HG02938 (cell line): ENCODE measurements around the gene SPC25.
"Not testable (repeated sequence)": the region's sequence is repeated elsewhere in the genome, so short reads cannot be mapped to it uniquely, and the experiment has no call there.

ENCODE experiments used
- ATAC-seq: cut with Tn5 transposase; IDR thresholded peaks from one replicate; pipeline ENCODE4 v1.9.1; 2021; ENCODE audit warnings: mild to moderate bottlenecking, moderate library complexity; ENCODE audit not compliant: unreplicated experiment

The SPC25 gene, protein sequence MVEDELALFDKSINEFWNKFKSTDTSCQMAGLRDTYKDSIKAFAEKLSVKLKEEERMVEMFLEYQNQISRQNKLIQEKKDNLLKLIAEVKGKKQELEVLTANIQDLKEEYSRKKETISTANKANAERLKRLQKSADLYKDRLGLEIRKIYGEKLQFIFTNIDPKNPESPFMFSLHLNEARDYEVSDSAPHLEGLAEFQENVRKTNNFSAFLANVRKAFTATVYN

GRCh38 chr2:168890006-168890782 is at the start of gene SPC25:
Gene SPC25, minus strand, starts transcription at chr2:168890430. Its CDS starts 911 bp downstream, at chr2:168889519.
- ATAC-seq, result peak; percentile 100

DNA sequence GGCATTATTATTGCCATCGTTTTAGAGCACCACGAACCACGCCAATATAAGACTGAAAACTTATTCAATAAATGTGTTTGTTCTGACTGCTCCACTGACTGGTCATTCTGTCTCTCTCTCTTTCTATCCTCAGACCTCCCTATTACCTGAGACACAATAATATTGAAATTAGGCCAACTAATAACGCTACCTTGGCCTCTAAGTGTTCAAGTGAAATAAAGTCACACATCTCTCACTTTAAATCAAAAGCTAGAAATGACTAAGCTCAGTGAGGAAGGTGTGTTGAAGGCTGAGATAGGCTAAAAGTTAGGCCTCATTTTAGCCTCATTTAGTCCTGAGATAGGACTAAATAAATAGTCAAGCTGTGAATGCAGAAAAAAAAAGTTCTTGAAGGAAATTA is 49.7 kb upstream of the SPC25 start:
- ATAC-seq, result peak; percentile 80

DNA sequence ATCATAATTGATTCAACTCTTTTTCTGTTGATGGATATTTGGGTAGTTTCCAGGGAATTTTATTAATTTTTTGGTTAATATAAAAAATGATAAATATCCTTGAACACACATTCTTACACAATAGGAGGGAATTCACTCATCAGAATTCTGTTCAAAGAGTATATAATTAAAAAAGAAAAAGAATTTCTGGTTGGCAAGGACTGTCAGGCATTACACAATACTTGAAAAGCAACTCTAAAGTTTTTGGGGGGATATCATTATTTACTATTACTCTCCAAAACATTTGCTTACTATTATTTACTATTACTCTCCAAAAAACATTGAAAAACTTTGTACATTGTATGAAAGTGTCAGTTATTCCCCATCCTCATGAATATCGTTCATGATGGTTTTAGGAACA is 48.8 kb upstream of the SPC25 start:
- ATAC-seq, result no peak

- ATAC-seq, result no peak
These were observed 45.8 kb upstream of the SPC25 start for GRCh38 chr2:168935810-168936581.

DNA sequence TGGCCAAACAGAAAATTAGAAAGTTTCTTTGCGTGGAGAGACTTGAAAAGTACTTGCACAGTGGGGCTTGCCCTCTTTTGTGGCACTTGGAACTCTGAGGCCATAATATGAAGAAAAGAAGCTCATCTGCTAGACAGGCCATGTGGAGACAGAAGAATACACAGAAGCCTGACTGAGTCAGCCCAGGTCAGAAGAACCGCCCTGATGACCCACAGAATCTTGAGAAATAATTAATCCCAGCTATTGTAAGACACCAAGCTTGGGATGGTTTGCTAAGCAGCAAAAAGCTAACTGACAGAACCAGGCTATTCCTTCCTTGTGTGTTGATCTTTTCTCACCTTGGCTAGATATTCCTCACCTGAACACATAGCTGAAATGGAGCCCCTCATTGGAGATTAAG is 44.6 kb upstream of the SPC25 start:
- ATAC-seq, result no peak

- ATAC-seq, result not testable (repeated sequence)
These were observed 41.9 kb upstream of the SPC25 start for GRCh38 chr2:168932174-168932573.

DNA sequence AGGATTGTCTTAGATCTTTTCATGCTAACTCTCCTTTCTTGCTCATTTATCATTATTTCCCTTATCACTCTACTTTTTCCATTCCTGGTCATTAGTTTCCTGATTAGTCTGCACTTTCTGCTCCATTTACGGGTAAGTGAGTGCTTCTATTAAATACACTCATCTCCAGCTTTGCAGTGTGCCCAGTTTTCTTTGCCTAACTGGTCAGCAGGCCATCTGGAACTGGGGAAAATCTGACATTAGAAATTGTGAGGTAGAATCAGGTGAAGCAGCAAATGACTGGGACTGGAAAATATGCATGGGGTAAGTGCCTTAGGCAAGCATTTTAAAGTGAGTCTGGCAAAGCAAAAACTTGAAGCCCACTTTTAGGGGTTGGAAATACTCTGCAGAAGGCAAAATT is 40.0 kb upstream of the SPC25 start:
- no peak for ATAC-seq

DNA sequence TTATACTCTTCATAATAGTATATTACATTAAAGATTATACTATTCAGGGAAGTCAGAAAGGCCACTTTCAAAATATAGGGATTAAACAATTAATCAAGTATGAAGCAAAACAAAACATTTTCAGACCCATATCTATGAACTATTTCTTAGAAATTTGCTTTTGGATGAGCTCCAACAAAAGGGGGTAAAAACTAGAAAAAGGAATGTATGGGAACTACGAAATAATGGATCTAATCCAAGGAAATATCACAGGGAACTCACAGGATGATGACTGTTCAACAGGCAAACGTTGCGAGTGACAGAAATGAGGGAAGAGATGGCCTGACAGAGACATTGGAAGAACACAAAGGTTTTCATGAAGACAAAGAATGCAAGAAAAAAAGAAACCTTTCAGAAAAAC is 38.8 kb upstream of the SPC25 start:
- ATAC-seq, result no peak

GRCh38 chr2:168928113-168928831 is 38.0 kb upstream of the SPC25 start:
- ATAC-seq, result no peak

DNA sequence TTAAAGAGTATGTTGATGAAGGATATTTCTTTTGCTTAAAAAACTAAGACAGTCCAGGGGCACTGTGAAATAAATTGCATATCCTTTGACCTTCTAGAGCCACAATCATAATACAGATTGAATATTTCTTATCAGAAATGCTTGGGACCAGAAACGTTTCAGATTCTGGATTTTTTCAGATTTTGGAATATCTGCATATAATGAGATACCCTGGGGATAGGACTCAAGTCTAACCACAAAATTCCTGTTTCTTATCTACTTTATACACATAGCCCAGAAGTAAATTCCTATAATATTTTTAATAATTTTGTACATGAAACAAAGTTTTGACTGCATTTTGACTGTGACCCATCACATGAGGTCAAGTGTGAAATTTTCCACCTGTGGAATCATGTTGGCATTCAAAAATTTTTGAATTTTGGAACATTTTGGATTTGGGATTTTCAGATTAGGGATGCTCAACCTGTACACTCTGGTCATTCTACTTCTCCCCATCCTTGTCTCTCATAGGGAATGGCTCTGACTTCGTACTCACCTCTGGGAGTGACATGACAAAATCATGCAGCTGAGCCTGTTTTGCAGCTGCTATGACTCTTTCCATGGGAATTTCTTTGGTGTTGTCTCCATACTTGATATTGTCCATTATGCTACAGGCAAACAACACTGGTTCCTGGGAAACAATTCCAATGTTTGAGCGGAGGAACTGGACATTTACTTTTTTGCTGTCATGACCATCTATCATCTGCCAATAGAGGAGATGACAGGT is 36.6 kb upstream of the SPC25 start:
- no peak for ATAC-seq

GRCh38 chr2:168920504-168921157 is 30.4 kb upstream of the SPC25 start:
- peak; percentile 65 for ATAC-seq

GRCh38 chr2:168916331-168916675 is 26.1 kb upstream of the SPC25 start:
- no peak for ATAC-seq

GRCh38 chr2:168915441-168916330 is 25.5 kb upstream of the SPC25 start:
- ATAC-seq, result no peak

- no peak for ATAC-seq
These were observed 23.3 kb upstream of the SPC25 start for GRCh38 chr2:168913495-168913894.

DNA sequence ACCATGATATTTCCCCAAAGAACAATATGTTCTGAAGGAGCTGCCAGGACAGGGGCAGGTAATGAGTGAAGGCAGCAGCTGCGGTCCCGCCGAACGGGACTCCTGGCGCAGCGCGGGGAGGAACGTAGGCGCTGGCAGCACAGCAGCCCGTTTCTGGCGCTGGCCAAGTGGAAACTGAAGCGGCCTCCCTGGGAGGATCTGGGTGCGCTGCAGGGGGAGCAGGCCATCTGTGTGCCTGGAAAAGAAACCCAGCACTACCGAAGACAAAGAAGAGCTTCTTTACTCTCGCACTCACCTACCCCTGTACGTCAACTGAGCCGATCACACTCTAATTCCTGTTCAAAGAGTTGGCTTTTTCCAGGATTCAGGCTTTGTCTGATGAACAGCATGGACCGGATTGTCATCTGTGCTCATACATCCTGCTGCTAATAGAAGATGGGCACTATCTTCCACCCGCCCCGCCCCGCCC is 22.7 kb upstream of the SPC25 start:
- ATAC-seq, result no peak

DNA sequence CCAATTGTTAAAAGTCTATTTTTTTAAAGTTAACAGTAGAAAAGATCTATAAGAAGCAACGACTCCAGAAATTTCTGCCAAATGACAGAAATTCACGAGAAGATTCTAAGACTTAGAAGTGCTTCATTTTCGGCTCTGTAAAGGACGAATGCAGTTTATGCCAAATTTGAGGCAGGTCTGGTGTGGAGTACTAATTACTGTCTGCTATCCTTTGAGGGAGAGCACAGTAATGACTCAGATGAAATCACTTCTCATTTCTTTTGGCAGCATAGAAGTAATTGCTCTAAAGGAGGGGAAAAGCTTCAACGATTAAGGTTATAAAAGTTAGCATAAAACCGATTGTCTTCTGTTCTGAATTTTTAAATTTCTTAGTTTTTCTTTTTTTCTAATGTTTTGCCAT is 22.2 kb upstream of the SPC25 start:
- ATAC-seq, result no peak

GRCh38 chr2:168910330-168910729 is 20.1 kb upstream of the SPC25 start:
- no peak for ATAC-seq

DNA sequence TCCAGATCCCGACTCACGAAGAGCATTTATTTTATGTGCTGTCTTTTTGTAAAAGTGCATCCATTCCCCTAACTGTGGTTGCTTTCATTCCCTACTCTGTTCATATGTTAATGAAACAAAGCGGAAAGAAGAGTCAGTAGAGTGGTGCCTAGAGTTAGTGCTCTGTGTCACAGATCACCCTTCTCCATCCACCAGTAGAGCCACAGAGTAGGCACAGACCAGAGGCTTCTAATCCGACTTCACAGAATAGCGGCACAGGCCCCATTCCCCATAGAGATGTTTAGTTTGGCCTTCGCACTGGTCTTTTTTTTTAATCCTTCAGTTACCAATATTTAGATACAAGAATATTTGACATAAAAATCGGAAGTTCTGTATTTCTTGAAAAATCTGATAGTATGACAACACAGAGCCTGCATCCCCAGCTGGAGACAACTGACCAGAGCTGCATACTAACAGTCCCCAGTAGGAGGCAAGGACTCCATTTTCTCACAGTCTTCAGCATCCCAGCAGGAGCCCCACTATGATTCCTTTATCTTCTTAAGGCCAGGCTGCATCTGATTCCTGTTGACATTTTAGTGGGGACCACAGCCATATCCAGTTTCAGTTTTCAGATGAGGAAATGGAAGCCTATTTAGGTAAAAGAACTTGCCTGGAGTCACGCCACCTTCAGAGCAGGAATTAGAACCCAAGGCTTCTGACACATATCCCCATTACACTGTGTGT is 17.9 kb upstream of the SPC25 start:
- no peak for ATAC-seq
